GM18511 (cell line): ENCODE data around the gene PDPK1.
A peak's percentile ranks its signal among the peaks of the same experiment; 100 is the strongest.

Source experiments
- ATAC-seq: cut with Tn5 transposase; IDR thresholded peaks from one replicate; pipeline ENCODE4 v1.9.1; 2021; ENCODE audit warnings: mild to moderate bottlenecking, moderate library complexity; ENCODE audit not compliant: unreplicated experiment

The PDPK1 gene

DNA sequence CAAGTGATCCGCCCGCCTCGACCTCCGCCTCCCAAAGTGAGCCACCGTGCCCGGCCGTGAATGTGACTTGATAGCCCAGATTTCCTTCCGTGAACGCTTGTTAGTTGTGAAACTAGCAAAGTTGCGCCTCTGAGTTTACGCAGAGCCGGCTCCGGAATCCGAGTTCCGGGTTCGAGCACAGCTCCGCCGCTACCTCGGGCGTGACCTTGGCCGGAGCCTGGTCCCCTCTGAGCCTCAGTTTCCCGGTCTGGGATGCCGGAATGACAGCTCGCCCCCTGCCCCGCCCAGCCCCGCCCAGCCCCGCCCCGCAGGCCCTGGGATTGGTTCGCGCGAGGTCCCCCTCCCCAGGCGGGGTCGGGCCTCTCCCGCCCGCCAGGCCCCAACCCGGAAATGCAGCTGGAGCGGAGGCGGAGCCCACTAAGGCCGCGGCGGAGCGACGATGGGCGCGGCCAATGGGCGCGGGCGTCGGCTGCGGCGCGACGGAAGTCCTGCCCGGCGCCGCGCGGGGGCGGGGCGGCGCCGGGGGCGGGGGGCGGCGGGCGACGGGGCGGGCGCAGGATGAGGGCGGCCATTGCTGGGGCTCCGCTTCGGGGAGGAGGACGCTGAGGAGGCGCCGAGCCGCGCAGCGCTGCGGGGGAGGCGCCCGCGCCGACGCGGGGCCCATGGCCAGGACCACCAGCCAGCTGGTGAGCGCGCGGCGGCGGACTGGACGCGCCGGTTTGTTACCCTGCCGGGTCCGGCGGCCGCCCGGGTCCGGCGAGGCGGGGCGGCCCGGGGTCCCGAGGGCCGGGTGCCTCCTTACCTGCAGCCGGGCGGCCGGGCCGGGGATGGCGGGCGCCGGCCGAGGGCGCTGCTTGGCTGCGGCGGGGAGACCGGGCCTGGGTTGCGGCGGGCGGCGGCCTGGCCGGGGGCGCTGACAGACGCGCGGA is at the start of gene PDPK1:
Gene PDPK1 (plus strand): TSS at position 571 of the 929 bp plus-strand sequence. CDS start 92 bp downstream, at position 663.
- ATAC-seq = peak; percentile 86

DNA sequence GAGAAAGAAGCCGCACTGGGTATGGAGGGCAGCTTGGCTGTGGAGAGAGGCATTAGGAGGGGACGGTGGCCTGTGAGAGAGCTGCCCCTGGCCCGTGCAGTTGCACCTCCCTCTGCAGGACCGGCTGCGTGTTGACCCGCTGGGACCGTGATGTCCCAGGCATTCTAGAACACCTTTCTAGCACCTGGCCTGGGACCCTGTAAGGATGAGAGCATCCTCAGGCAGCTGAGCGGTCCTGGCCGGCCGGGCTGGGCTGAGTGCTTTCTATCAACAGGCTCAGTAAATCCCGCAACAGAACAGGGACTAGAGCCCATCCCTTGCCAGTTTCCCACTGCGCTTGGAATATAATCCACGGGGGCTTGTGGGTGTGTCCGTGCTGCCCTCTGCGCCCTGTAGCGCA is 48.2 kb upstream of the PDPK1 start:
- ATAC-seq = no peak

DNA sequence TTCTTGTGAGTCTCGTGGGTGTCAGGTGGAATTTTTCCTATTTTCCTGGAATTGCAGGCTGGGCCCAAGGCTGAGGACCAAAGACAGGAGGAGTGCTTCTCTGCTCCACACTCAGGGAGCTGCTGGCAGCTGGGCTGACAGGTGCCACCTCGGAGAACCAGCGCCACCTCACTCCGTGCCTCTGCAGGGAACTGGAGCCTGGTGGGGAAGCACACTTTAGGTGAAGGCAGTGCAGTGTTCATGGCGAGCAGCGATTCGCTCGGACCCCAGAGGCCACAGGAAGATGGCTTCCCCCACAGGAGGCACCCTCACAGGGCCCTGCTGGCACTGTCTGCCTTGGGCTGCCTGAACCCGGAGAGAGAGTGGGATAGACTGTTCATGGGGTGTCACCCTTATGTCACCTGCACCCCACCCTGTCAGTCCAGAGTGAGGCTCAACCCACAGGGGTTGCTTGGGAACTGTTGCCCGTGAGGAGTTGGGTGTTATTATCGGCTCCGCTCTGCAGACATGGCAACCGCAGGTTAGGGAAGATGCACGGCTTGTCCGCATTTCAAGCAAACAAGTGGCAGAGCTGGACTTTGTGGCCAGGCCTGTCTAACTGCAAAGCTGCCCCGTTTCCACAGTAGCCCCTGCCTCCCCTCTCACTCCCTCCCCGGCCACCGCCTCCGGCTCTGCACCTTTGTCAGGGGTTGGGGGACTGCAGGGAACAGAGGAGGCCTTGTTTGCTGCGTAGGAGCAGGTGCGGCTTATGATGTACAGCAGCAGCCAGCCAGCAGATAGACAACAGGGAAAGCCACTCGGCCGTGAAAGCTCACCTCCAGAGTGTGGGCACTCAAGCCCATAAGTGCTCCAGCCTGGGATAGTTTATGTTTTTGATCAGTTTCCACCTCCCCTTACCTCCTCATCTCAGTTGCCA is 47.4 kb upstream of the PDPK1 start:
- no peak for ATAC-seq

DNA sequence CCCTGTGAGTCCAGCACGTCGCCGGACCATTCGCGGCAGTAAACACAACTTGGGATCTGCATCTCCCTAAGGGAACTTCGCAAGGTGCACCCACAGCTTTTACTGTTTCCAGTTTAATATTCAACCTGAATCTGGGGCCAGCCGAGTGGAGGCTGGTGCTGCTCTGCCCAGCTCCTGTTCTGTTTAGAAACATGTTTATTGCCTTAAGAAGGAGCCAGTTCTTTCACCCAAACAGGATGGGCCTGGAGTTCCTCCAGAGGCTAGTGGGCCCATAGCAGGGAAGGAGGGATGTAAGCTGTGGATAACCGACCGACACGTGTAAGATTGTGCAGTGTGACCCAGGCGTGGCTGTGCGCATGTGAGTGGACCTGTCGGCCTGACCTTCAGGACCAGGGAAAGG is 45.5 kb upstream of the PDPK1 start:
- ATAC-seq = no peak

DNA sequence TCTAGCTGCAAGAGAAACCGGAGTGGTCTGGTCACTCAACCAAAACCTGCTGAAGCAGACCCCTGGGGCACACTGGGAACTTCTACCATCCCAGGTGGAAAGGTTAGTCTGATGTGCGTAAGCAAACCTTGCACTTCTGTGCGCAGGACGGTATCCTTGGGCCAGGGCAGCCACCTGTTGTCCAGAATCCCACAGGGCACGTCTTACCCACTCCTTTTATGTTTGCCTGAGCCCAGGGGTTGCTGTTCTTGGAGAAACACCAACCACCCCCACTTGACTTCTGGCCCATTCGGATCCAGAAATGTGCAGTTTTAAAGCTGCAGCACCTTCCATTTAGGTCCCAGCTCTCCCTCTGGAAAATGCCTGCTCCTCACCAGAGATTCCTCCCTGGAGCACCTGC is 44.2 kb upstream of the PDPK1 start:
- no peak for ATAC-seq

DNA sequence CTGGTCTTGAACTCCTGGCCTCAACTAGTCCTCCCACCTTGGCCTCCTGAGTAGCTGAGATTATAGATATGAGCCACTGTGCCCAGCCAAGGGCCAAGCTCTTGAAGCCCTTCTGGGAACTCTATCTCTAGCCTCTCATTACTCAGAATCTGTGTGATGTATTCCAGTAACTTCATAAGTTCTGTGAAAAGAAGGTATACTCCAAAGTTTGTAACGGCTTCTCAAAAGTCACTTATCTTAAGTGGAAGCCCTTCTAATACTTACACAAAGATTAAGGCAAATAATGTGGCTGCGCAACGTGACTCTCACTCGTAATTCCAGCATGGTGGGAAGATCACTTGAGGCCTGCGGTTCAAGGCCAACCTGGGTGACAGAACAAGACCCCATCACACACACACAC is 43.2 kb upstream of the PDPK1 start:
- no peak for ATAC-seq

DNA sequence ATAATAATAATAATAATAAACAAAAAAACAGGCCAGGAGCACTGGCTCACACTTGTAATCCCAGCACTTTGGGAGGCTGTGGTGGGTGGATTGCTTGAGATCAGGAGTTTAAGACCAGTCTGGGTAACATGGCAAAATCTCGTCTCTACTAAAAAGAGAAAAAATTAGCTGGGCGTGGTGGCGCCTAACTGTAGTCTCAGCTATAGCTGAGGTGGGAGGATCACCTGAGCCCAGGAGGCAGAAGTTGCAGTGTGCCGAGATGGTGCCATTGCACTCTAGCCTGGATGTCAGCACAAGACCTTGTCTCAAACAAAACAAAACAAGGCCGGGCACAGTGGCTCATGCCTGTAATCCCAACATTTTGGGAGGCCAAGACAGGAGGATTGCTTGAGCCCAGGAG is 42.8 kb upstream of the PDPK1 start:
- no peak for ATAC-seq

DNA sequence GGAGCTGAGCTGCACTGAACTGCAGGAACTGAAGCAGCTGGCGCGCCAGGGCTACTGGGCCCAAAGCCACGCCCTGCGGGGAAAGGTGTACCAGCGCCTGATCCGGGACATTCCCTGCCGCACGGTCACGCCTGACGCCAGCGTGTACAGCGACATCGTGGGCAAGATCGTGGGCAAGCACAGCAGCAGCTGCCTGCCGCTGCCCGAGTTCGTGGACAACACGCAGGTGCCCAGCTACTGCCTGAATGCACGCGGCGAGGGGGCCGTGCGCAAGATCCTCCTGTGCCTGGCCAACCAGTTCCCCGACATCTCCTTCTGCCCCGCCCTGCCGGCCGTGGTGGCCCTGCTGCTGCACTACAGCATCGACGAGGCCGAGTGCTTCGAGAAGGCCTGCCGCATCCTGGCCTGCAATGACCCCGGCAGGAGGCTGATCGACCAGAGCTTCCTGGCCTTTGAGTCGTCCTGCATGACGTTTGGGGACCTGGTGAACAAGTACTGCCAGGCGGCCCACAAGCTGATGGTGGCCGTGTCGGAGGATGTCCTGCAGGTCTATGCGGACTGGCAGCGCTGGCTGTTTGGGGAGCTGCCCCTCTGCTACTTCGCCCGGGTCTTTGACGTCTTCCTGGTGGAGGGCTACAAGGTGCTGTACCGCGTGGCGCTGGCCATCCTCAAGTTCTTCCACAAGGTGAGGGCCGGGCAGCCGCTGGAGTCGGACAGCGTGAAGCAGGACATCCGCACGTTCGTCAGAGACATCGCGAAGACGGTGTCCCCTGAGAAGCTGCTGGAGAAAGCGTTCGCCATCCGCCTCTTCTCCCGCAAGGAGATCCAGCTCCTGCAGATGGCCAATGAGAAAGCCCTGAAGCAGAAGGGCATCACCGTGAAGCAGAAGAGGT is 41.4 kb upstream of the PDPK1 start:
- no peak for ATAC-seq

DNA sequence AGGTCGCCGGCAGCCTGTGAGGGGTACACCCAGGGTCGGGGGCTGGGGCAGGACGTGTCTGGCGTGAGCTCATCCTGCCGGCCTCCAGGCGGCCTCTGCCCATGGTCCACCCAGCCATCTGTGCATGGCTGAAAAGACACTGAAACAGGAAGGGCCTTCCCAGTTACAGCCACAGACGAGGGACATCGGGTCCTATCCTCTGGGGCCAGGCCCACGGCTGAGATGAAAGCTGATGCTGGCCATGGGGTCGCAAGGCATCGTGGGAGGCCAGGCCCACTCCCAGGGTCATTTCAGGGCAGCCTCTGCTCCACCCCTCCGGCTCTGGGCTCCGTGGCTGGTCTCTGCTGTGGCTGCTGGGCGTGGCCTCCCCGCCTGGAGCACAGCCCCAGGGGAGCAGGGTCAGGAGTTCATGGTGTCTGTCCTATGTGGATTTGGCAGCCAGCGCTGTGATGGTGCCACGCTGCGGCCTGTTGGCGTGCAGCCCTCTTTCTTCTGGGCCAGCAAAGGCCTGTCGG is 40.6 kb upstream of the PDPK1 start:
- ATAC-seq = no peak

DNA sequence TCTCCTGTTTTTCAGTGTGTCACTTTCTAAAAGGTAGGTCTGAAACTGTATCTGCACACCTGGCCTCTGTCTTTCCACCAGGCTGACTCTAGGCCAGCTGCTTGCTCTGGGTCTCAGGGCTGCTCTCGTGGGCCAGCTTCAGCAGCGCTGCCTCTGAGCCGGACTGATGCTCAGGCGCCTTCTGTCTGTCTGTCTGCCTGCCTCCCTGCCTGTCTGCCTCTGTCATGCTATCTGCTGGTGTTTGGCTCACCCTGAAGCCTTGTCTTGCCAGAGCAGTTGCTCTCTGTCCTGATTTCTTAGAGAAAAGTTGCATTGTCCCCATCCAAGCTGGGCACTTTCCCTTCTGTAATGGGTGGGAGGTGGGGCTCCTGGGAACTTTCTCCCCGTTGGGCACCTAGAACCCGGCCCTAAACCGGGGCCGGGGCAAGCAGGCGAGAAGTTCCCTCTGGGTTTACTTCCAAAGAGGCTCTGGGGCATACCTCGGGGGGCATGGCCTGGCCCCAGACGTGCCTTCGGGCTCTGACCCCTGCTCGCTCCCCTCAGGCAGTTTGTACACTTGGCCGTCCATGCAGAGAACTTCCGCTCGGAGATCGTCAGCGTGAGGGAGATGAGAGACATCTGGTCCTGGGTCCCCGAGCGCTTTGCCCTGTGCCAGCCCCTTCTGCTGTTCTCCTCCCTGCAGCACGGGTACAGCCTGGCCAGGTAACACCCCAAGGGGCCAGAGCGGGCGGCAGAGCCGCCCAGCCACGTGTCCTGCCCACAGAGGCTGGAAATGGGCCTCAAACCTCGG is 39.9 kb upstream of the PDPK1 start:
- no peak for ATAC-seq

DNA sequence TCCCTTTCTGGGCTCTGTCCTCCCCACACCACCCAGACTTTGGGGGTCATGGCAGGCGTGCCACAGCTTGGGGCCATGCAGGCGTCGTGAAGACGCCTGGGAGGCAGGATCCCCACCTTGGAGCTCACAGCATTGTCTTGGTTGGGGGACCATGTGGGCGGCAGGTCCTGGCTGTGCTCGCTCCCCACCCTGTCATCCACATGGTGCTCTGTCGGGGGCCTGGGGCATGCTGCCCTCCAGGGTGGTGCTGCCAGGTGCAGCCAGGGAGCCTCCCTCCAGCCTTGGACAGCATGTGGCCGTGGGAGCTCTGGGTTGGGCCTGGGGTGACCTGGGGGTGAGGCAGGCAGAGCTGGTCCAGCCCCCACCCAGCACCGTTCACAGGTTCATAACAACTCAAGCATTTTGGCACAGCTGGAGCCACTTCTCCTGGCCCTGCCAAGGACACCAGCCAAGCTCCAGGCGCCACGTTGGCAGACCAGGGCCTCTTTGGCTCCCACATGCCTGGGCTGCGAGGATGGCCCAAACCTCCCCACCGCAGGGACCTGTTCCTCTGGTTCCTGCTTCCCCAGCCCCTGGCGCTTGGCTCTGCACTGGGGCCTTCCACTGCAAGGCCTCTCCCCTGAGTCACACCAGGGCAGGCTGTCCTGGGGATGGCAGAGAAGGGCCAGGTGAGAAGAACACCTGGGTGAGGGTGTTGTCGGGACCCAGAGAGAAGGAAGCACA is 39.1 kb upstream of the PDPK1 start:
- ATAC-seq = no peak

DNA sequence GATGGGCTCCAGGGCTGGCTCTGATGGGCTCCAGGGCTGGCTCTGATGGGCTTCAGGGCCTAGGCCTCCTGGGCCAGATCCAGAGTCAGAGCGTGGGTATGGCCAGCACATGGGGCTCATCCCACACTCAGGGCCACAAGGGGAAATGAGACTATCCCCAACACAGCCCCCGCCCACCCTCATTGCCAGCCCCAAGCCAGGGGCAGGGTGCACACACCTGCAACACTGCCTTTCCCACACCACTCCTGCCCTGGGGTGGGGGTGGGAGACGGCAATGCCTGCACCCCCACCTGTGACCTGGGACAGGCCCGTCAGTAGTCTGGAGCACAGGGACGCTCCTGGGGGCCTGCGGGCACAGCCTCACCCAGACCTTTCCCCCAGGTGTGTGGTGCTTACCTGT is 38.4 kb upstream of the PDPK1 start:
- no peak for ATAC-seq

DNA sequence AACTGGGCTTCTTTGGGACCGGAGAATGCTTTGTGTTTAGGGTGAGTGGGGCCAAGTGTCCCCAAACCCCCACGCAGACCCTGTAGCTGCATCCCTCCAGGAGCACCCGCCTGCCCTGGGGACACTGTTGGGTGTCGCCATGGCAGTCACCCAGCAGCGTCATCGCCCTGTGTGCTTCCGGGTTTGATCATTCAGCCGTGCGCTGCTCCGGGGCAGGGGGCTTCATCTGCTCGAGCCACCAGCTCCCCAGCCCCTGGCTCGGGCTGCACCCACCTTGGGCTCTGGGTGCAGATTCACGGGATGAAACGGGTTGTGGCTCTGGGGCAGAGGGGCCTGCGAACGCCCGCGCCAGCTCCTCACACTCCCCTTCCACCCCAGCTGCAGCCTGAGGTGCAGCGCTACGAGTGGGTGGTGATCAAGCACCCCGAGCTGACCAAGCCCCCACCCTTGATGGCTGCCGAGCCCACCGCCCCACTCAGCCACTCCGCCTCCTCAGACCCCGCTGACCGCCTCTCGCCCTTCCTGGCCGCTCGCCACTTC is 37.9 kb upstream of the PDPK1 start:
- ATAC-seq = no peak

DNA sequence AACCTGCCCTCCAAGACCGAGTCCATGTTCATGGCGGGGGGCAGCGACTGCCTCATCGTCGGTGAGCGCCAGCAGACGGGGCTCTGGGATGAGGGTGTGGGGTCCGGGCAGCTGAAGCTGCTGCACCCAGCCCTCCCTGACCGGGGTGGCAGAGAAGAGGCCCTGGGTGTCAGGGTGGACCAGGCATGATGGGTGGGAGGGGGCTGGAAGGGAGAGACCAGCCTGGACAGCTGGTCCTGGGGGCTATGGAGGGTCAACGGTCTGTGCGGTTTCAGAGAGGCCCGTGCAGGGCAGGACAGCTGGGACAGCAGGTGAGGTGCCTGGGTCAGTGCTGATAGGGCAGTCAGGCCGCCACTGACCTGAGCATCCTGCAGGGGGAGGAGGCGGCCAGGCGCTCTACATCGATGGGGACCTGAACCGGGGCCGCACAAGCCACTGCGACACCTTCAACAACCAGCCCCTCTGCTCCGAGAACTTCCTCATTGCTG is 37.3 kb upstream of the PDPK1 start:
- ATAC-seq = no peak

DNA sequence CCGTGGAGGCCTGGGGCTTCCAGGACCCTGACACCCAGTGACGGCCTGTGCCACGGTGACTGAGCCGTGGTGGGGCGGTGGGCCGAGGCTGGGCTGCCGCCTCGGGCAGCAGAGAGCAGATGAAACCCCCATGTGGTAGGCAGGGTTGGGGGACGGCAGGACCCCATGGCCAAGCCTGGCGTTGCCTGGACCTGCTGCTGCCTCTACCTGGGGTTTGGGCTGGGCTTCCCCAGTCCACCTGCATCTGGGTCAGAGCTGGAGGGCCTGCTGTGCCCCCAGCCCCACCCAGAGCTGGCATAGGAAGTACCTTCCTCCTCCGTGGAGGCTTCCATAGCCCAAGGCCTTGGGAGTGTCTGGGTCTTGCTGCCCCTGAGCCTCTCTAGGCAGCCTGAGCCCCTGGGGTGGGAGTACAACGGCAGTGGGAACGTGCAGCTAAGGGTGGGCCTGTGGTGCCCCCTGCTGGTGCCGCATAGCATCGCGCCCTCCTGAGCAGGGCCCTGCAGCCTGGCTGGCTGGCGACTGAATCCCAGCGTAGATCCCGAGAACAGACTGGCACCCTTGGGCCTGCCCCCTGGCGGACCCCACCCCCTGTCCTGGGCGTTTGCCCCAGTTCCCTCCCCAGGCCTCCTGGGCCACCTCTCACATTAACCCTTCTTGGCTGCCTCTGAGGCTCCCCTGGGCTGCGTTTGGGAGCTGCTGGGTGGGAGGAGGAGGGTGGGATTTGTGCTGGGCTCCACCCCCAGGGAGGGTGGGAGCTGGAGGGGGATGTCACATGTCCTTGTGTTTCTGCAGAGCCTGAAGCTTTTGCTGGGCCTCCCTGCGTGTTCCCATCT is 36.7 kb upstream of the PDPK1 start:
- no peak for ATAC-seq

DNA sequence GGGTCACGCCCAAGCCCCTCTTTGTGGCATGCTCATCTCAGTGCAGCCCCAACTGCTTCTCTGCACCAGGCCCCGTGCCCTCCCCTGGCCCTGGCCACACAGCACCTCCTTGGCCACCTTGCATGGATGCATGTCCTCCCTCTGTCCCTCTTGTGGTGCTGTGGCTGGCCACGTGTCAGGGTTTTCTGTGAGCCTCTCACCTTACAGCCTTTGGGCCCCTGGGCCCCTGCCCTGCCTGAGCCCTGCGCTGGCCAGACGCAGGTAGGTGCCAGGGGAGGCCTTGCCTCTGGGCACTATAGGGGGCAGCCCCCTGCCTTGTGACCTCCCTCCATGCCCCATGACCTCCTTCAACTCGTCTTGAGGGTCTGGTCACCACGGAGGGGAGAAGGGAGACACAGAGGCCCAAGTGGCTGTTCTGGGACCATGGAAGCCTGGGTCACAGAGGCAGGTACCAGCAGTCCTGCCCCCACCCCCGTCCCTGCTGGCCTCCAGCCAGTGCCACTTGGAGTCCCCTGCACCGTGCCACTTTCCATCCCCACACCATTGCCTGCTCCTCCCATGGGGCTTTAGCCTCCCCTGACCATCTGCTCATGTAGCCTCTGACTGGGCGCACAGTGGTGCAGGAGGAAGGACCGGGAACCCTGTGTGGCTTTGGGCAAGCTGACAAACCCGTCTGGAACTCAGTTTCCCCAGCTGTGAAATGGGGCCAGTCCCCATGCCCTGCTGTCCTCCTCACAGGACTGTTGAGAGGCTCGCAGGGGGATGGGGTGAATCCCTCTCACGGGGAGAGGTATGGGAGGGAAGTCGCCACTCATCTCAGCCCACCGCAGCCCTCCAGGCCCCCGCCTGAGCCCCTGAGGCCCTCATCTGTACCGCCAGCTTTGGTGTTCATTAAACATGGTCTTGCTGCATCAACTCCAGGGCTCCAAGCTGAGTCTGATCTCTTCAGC is 35.6 kb upstream of the PDPK1 start:
- ATAC-seq = no peak

DNA sequence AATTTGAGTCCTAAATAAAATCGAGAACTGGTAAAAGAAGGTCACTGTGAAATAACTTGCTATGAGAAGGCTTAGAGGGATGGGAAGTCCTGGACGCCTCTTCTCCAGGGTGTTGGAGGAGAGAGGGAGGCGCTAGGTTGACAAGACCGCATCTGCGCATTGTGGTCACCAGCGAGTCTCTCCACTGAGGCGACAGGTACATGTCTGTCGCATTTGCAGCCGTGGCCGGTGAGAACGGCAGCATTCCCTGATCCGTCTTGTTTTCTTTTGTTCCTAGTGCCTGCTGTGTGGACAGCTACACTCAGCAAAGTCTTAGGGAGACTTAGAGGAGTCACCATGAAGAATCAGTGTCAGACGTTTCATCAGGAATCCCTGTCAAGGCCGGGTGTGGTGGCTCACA is 32.1 kb upstream of the PDPK1 start:
- ATAC-seq = no peak
